HL-60 (cell line): ENCODE results near the gene RTN4RL2.

ENCODE experiments used
- POLR2AphosphoS5 ChIP-seq: IDR thresholded peaks from 2 replicates; pipeline ENCODE4 v1.6.1; 2012; ENCODE audit warnings: low read depth
- TF ChIP-seq, protein P1 (sequence below): IDR thresholded peaks from one replicate; pipeline ENCODE4 v1.5.1; 2011; ENCODE audit warnings: low read length, control low read depth, inconsistent platforms; ENCODE audit not compliant: insufficient read depth

GRCh38 chr11:57458060-57458409 lies 2.3 kb upstream of the RTN4RL2 start:
- TF ChIP-seq, protein P1, sequence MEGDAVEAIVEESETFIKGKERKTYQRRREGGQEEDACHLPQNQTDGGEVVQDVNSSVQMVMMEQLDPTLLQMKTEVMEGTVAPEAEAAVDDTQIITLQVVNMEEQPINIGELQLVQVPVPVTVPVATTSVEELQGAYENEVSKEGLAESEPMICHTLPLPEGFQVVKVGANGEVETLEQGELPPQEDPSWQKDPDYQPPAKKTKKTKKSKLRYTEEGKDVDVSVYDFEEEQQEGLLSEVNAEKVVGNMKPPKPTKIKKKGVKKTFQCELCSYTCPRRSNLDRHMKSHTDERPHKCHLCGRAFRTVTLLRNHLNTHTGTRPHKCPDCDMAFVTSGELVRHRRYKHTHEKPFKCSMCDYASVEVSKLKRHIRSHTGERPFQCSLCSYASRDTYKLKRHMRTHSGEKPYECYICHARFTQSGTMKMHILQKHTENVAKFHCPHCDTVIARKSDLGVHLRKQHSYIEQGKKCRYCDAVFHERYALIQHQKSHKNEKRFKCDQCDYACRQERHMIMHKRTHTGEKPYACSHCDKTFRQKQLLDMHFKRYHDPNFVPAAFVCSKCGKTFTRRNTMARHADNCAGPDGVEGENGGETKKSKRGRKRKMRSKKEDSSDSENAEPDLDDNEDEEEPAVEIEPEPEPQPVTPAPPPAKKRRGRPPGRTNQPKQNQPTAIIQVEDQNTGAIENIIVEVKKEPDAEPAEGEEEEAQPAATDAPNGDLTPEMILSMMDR, result no peak
- no peak for TF ChIP-seq POLR2AphosphoS5
